GM12878 (cell line): ENCODE measurements around the gene PPEF1. TPM values are rescaled to one million over a fixed set of nuclear protein-coding genes. Genes with fewer than 3 reads are reported as not detected.
A peak's percentile ranks its signal among the peaks of the same experiment; 100 is the strongest.

ENCODE experiments used
- ASH2L ChIP-seq: fragments of 300-600, 200-600 bp; sonication (generic); IDR thresholded peaks from 2 replicates; pipeline ENCODE4 v1.6.1; 2017; ENCODE audit warnings: low read depth, mild to moderate bottlenecking, borderline replicate concordance
- CBFB ChIP-seq: IDR thresholded peaks from 2 replicates; pipeline ENCODE4 v1.6.1; 2016; ENCODE audit warnings: antibody characterized with exemption, low read depth
- EED ChIP-seq: sonication (generic); IDR thresholded peaks from 2 replicates; pipeline ENCODE4 v1.6.1; 2016; ENCODE audit warnings: antibody characterized with exemption, low read depth
- MEF2A ChIP-seq: IDR thresholded peaks from 2 replicates; pipeline ENCODE4 v1.6.1; 2011; ENCODE audit warnings: low read depth, mild to moderate bottlenecking, low read length, moderate library complexity; ENCODE audit not compliant: insufficient read depth
- NRF1 ChIP-seq: conservative IDR thresholded peaks from 2 replicates; pipeline ENCODE4 v1.6.1; 2011; ENCODE audit warnings: mild to moderate bottlenecking, low read depth, low read length, improper control_type of control experiment
- SREBF2 ChIP-seq: IDR thresholded peaks from 2 replicates; pipeline ENCODE4 v1.6.1; 2012; ENCODE audit warnings: mild to moderate bottlenecking, low read length
- TBL1XR1 ChIP-seq: IDR thresholded peaks from 2 replicates; pipeline ENCODE4 v1.6.1; 2012; ENCODE audit warnings: low read depth, low read length, improper control_type of control experiment
- ZBTB40 ChIP-seq: fragments of 450-650 bp; IDR thresholded peaks from 2 replicates; pipeline ENCODE4 v1.6.1; 2016; ENCODE audit warnings: mild to moderate bottlenecking, moderate library complexity, borderline replicate concordance
- polyA plus RNA-seq, 11 experiments: library from polyadenylated mRNA; depleted of rRNA in 4 of 11; unstranded in 6 of 11; stranded (reverse) in 5 of 11; fragments of >200 nt; fragmentation: Nextera tagmentation in 4 of 11; fragmentation: Illumina TruSeq in 1 of 11; extraction: Ambion mirVana in 4 of 11; extraction: Trizol in 1 of 11; gene quantifications; 1 replicate in 1 of 11; 2 replicates in 10 of 11; pipeline versions ENCODE4 v1.2.1 to v1.2.3, GENCODE V29; 2011 to 2016; ENCODE audit warnings: inconsistent platforms in 2 of 11, missing spikeins in 2 of 11, low read depth in 1 of 11
- total RNA-seq, 4 experiments: library from RNA; depleted of rRNA in 3 of 4; stranded (reverse); fragments of >200 nt in 3 of 4; fragmentation: Illumina TruSeq in 1 of 4; extraction: Trizol in 1 of 4; gene quantifications; 2 replicates each; pipeline versions ENCODE4 v1.2.1 to v1.2.3, GENCODE V29; 2013 to 2021

The PPEF1 gene
- total and polyA plus RNA-seq, 10 of the 15 experiments (the other 5 are each of a cell fraction or from before 2014, with no cell fraction given), result 0.24 to 2.2 (median 0.50) TPM

GRCh38 chrX:18674788-18675735, 32.4 kb upstream of the PPEF1 start (continued):
- TF ChIP-seq NRF1 (no peak), ZBTB40 (peak; percentile 77), ASH2L (peak; percentile 99), MEF2A (0 out of 2 replicates have a peak, but pooled peaks have one; percentile 26), CBFB (0 out of 2 replicates have a peak, but pooled peaks have one; percentile 30), EED (0 out of 2 replicates have a peak, but pooled peaks have one; percentile 37), TBL1XR1 (peak; percentile 66; the same call in 1 of the 2 replicates), SREBF2 (peak; percentile 95)
